Motor neuron (in vitro differentiated cells): ENCODE measurements around the gene RAB17. TPM values are rescaled to one million over a fixed set of nuclear protein-coding genes. Genes with fewer than 3 reads are reported as not detected.

Experiments used
- ATAC-seq, 8 experiments: fragments of 200-7000 bp; cut with Tn5 transposase; replicated peaks in 6 of 8; 2 replicates each; pipeline ENCODE4 v1.8.0; 2021; ENCODE audit warnings: mild to moderate bottlenecking in 8 of 8, moderate library complexity in 8 of 8
- H3K27ac ChIP-seq, 2 donors: fragments of 250-450 bp; sonication (Bioruptor Pico); 2 replicates each; pipeline ENCODE4 v1.9.0; 2021; ENCODE audit warnings: antibody characterized with exemption in 2 of 2, mild to moderate bottlenecking in 2 of 2, moderate library complexity in 1 of 2
- H3K4me1 ChIP-seq, 2 donors: fragments of 250-450 bp; sonication (Bioruptor Pico); replicated peaks in 1 of 2; 2 replicates each; pipeline ENCODE4 v1.6.1; 2021; ENCODE audit warnings: antibody characterized with exemption in 2 of 2, mild to moderate bottlenecking in 2 of 2, moderate library complexity in 1 of 2
- H3K4me3 ChIP-seq, 5 donors: fragments of 250-450 bp; sonication (Bioruptor Pico); 2 replicates each; pipeline ENCODE4 v1.9.0; 2021; ENCODE audit warnings: antibody characterized with exemption in 5 of 5, mild to moderate bottlenecking in 5 of 5, moderate library complexity in 4 of 5
- WGBS, 10 experiments: fragments of 450-650 bp; shearing (Covaris generic); methylation state at CpG; one replicate each; pipeline ENCODE4 v1.0.0; 2022; 5-methylcytosine and 5-hydroxymethylcytosine counted together
- in situ Hi-C, 9 experiments: fragments of 400-800 bp; cut with MboI; loops; one replicate each; pipeline ENCODE4 v1.15.0; 2021; ENCODE audit warnings: low sequenced_read_pairs in 9 of 9, low pct_unique_long_range_greater_than_20kb in 2 of 9; ENCODE audit not compliant: unreplicated experiment in 9 of 9
- total RNA-seq, 8 experiments: library from RNA; unstranded; fragments of 300-600 nt; gene quantifications; 2 replicates each; pipeline versions ENCODE4 v1.2.3 to v1.2.4, GENCODE V29; 2022

RAB17 gene
- total RNA-seq = 1 to 10 TPM in 3 of 8 experiments, under 1 TPM in 5; 0.08 to 1.3 (median 0.65) TPM

- no peak within 1 kb of the TSS for H3K27ac ChIP-seq
- no peak within 1 kb of the TSS for H3K4me3 ChIP-seq
- ATAC-seq = peak; percentile 5 to 90 (median 60)
- WGBS, 10 experiments = 15 to 85% (median 53%) methylated on average over 1 to 7 of the region's 16 CpGs; no CpG with 5 or more reads in 2 of the 10 experiments
- in situ Hi-C loops = loop anchor here in 2 of 9 experiments (25.0 kb wide), 1 partner anchor 147 kb away; no protein-coding TSS in a partner anchor
- peaks cover 20 to 23% of the 10 kb centered on the region in 2 donors for H3K4me1 ChIP-seq
Observed at GRCh38 chr2:237590272-237591140, at the start of gene RAB17. TSS of gene RAB17 (minus strand) at chr2:237590734. CDS start at chr2:237586154, 4,580 bp downstream.

- H3K4me1 ChIP-seq = no peaks in the 10 kb centered on the region
- 0 to 100% (median 84%) methylated on average over 1 to 5 of the region's 6 CpGs; no CpG with 5 or more reads in 2 of the 10 experiments for WGBS, 10 experiments
- in situ Hi-C loops = no loop called here
- no peak overlapping the region for H3K4me3 ChIP-seq
- no peak for ATAC-seq
- no peak overlapping the region for H3K27ac ChIP-seq
Observed at GRCh38 chr2:237639836-237640220, 49.3 kb upstream of the RAB17 start.

- no peaks in the 10 kb centered on the region for H3K4me1 ChIP-seq
- H3K4me3 ChIP-seq = no peak overlapping the region
- in situ Hi-C loops = no loop called here
- no peak for ATAC-seq
- H3K27ac ChIP-seq = no peak overlapping the region
- WGBS, 10 experiments = 65 to 100% (median 81%) methylated on average over 1 to 8 of the region's 11 CpGs; no CpG with 5 or more reads in 1 of the 10 experiments
Observed at GRCh38 chr2:237639052-237639835, 48.7 kb upstream of the RAB17 start.

GRCh38 chr2:237638176-237638575 lies 47.6 kb upstream of the RAB17 start:
- ATAC-seq = peak in 2 of 8 experiments; percentile 46 to 66
- in situ Hi-C loops = no loop called here
- no peaks in the 10 kb centered on the region for H3K4me1 ChIP-seq
- H3K4me3 ChIP-seq = no peak overlapping the region
- no peak overlapping the region for H3K27ac ChIP-seq
- WGBS, 10 experiments = 53 to 97% (median 73%) methylated on average over 1 to 4 of the region's 8 CpGs; no CpG with 5 or more reads in 4 of the 10 experiments

- H3K27ac ChIP-seq = no peak overlapping the region
- no peak for ATAC-seq
- no peak overlapping the region for H3K4me3 ChIP-seq
- 0 to 100% (median 84%) methylated on average over 1 to 3 of the region's 3 CpGs; no CpG with 5 or more reads in 2 of the 10 experiments for WGBS, 10 experiments
- in situ Hi-C loops = no loop called here
- H3K4me1 ChIP-seq = no peaks in the 10 kb centered on the region
Observed at GRCh38 chr2:237637429-237638135, 47.0 kb upstream of the RAB17 start.

GRCh38 chr2:237636578-237636977 lies 46.0 kb upstream of the RAB17 start:
- H3K4me1 ChIP-seq = no peaks in the 10 kb centered on the region
- no peak for ATAC-seq
- in situ Hi-C loops = no loop called here
- H3K27ac ChIP-seq = no peak overlapping the region
- 100% methylated on average over 1 of the region's 1 CpG; no CpG with 5 or more reads in 6 of the 10 experiments for WGBS, 10 experiments
- no peak overlapping the region for H3K4me3 ChIP-seq

GRCh38 chr2:237633061-237633561 lies 42.6 kb upstream of the RAB17 start:
- WGBS, 10 experiments = 60 to 100% (median 94%) methylated on average over 1 to 6 of the region's 10 CpGs; no CpG with 5 or more reads in 5 of the 10 experiments
- no peak overlapping the region for H3K4me3 ChIP-seq
- in situ Hi-C loops = no loop called here
- peaks cover 8 to 9% of the 10 kb centered on the region in 2 donors for H3K4me1 ChIP-seq
- no peak for ATAC-seq
- H3K27ac ChIP-seq = no peak overlapping the region

- Histone ChIP-seq H3K27ac (no peak overlapping the region), H3K4me3 (no peak overlapping the region), H3K4me1 (peaks cover 9% of the 10 kb centered on the region in 2 donors)
- 10 to 100% (median 83%) methylated on average over 1 to 15 of the region's 19 CpGs; no CpG with 5 or more reads in 3 of the 10 experiments for WGBS, 10 experiments
- in situ Hi-C loops = no loop called here
- ATAC-seq = no peak
Observed at GRCh38 chr2:237631801-237632585, 41.5 kb upstream of the RAB17 start.

- 40 to 100% (median 90%) methylated on average over 1 to 12 of the region's 14 CpGs; no CpG with 5 or more reads in 1 of the 10 experiments for WGBS, 10 experiments
- no peak overlapping the region for H3K4me3 ChIP-seq
- peaks cover 9 to 14% of the 10 kb centered on the region in 2 donors for H3K4me1 ChIP-seq
- no peak for ATAC-seq
- H3K27ac ChIP-seq = no peak overlapping the region
- in situ Hi-C loops = no loop called here
Observed at GRCh38 chr2:237631007-237631785, 40.7 kb upstream of the RAB17 start.

- in situ Hi-C loops = no loop called here
- peaks cover 9 to 14% of the 10 kb centered on the region in 2 donors for H3K4me1 ChIP-seq
- ATAC-seq = no peak
- WGBS, 10 experiments = 59 to 100% (median 83%) methylated on average over 1 to 8 of the region's 12 CpGs
- H3K27ac ChIP-seq = no peak overlapping the region
- no peak overlapping the region for H3K4me3 ChIP-seq
Observed at GRCh38 chr2:237630216-237631000, 39.9 kb upstream of the RAB17 start.

GRCh38 chr2:237629739-237630138 lies 39.2 kb upstream of the RAB17 start:
- 40 to 87% (median 75%) methylated on average over 3 to 7 of the region's 8 CpGs; no CpG with 5 or more reads in 2 of the 10 experiments for WGBS, 10 experiments
- ATAC-seq = no peak
- H3K4me1 ChIP-seq = peaks cover 9 to 14% of the 10 kb centered on the region in 2 donors
- in situ Hi-C loops = no loop called here
- no peak overlapping the region for H3K27ac ChIP-seq
- no peak overlapping the region for H3K4me3 ChIP-seq
